GM21717 (cell line): ENCODE measurements around the gene MYO1C.

Source experiments
- ATAC-seq: cut with Tn5 transposase; IDR thresholded peaks from one replicate; pipeline ENCODE4 v1.9.1; 2021; ENCODE audit warnings: mild to moderate bottlenecking, moderate library complexity; ENCODE audit not compliant: unreplicated experiment

Gene MYO1C

GRCh38 chr17:1486802-1487695 is 5.4 kb downstream of the MYO1C start:
- ATAC-seq, result no peak

- ATAC-seq, result no peak
These were observed 6.8 kb downstream of the MYO1C start for GRCh38 chr17:1485423-1486376.

GRCh38 chr17:1484676-1485422 is 7.6 kb downstream of the MYO1C start:
- ATAC-seq, result peak; percentile 20

GRCh38 chr17:1484060-1484535 is 8.4 kb downstream of the MYO1C start:
- no peak for ATAC-seq

- ATAC-seq, result no peak
These were observed 9.8 kb downstream of the MYO1C start for GRCh38 chr17:1482680-1483079.

- no peak for ATAC-seq
These were observed 10.8 kb downstream of the MYO1C start for GRCh38 chr17:1481736-1482135.

GRCh38 chr17:1480747-1481465 is 11.6 kb downstream of the MYO1C start:
- no peak for ATAC-seq

GRCh38 chr17:1478418-1478817 is 14.1 kb downstream of the MYO1C start:
- no peak for ATAC-seq

GRCh38 chr17:1475321-1475854 is 17.1 kb downstream of the MYO1C start:
- ATAC-seq, result no peak

- no peak for ATAC-seq
These were observed 17.9 kb downstream of the MYO1C start for GRCh38 chr17:1474402-1475189.

GRCh38 chr17:1473841-1474240 is 18.6 kb downstream of the MYO1C start:
- ATAC-seq, result no peak

- no peak for ATAC-seq
These were observed 19.3 kb downstream of the MYO1C start for GRCh38 chr17:1473170-1473569.

GRCh38 chr17:1471911-1472821 is 20.3 kb downstream of the MYO1C start:
- no peak for ATAC-seq

GRCh38 chr17:1471490-1471889 is 21.0 kb downstream of the MYO1C start:
- ATAC-seq, result no peak

GRCh38 chr17:1470755-1471462 is 21.6 kb downstream of the MYO1C start:
- no peak for ATAC-seq

- ATAC-seq, result no peak
These were observed 22.3 kb downstream of the MYO1C start for GRCh38 chr17:1470071-1470754.
